ENCODE data around the gene MSRB1. TPM values are rescaled to one million over a fixed set of nuclear protein-coding genes. Genes with fewer than 3 reads are reported as not detected.
A peak's percentile ranks its signal among the peaks of the same experiment; 100 is the strongest.

MSRB1 gene
- total RNA-seq, 1 donor from 2014 or later: 23.7 TPM

GRCh38 chr16:1942047-1942809 is 771 bp downstream of the MSRB1 start:
- Mint-ChIP-seq H3K27ac (ENCODE audit: unreplicated experiment) (peak overlapping the region; percentile 41), H3K36me3 (ENCODE audit: low read depth, unreplicated experiment) (peaks cover 3% of the 10 kb centered on the region), H3K4me1 (ENCODE audit: low read depth, unreplicated experiment) (peaks cover 10% of the 10 kb centered on the region), H3K27me3 (ENCODE audit: low read depth, unreplicated experiment) (no peaks in the 10 kb centered on the region), H3K9me3 (ENCODE audit: unreplicated experiment) (no peaks in the 10 kb centered on the region), H3K4me3 (ENCODE audit: unreplicated experiment) (peak overlapping the region; percentile 86)
- FAIRE-seq: no peak
- Histone ChIP-seq H3K27me3 (ENCODE audit: insufficient read depth, low read length) (no peaks in the 10 kb centered on the region), H3K4me1 (ENCODE audit: insufficient read depth, low read length) (peaks cover 21% of the 10 kb centered on the region), H3K27ac (ENCODE audit: low read depth, low read length) (peak overlapping the region; percentile 61), H2AFZ (ENCODE audit: low read depth, low read length) (peak overlapping the region; percentile 46), H3K9me3 (ENCODE audit: insufficient read depth, low read depth, low read length) (no peaks in the 10 kb centered on the region), H3K9ac (ENCODE audit: low read length) (peak overlapping the region; percentile 85), H3K36me3 (ENCODE audit: insufficient read depth, low read length) (peaks cover 10% of the 10 kb centered on the region), H4K20me1 (ENCODE audit: insufficient read depth, low read length) (peaks cover 10% of the 10 kb centered on the region), H3K79me2 (ENCODE audit: insufficient read depth, low read length) (peaks cover 16% of the 10 kb centered on the region), H3K4me2 (ENCODE audit: low read length) (peak overlapping the region; percentile 97), H3K4me3 (ENCODE audit: insufficient read depth, low read depth, low read length) (peak overlapping the region; percentile 70)
- DNase-seq (ENCODE audit: low read depth): no peak
- TF ChIP-seq EZH2 (IDR thresholded peaks at IDR 0.05; ENCODE audit: insufficient read depth, low read length): no peak
- no peak for TF ChIP-seq CTCF (IDR thresholded peaks at IDR 0.05; ENCODE audit: insufficient read depth, low read depth, low read length)

GRCh38 chr16:1941162-1942046 is 1.6 kb downstream of the MSRB1 start:
- H3K36me3 ChIP-seq (ENCODE audit: insufficient read depth, low read length): peaks cover 10% of the 10 kb centered on the region
- H2AFZ ChIP-seq (ENCODE audit: low read depth, low read length): no peak overlapping the region
- no peaks in the 10 kb centered on the region for H3K27me3 Mint-ChIP-seq (ENCODE audit: low read depth, unreplicated experiment)
- FAIRE-seq (no peak), DNase-seq (ENCODE audit: low read depth) (peak; percentile 94)
- peak overlapping the region; percentile 58 for H3K27ac Mint-ChIP-seq (ENCODE audit: unreplicated experiment)
- H3K4me2 ChIP-seq (ENCODE audit: low read length): peak overlapping the region; percentile 97
- H3K4me1 ChIP-seq (ENCODE audit: insufficient read depth, low read length): peaks cover 21% of the 10 kb centered on the region
- H3K27me3 ChIP-seq (ENCODE audit: insufficient read depth, low read length): no peaks in the 10 kb centered on the region
- H3K4me1 Mint-ChIP-seq (ENCODE audit: low read depth, unreplicated experiment): peaks cover 10% of the 10 kb centered on the region
- H3K9ac ChIP-seq (ENCODE audit: low read length): peak overlapping the region; percentile 85
- peaks cover 5% of the 10 kb centered on the region for H3K36me3 Mint-ChIP-seq (ENCODE audit: low read depth, unreplicated experiment)
- peaks cover 16% of the 10 kb centered on the region for H3K79me2 ChIP-seq (ENCODE audit: insufficient read depth, low read length)
- H3K9me3 Mint-ChIP-seq (ENCODE audit: unreplicated experiment): no peaks in the 10 kb centered on the region
- H3K9me3 ChIP-seq (ENCODE audit: insufficient read depth, low read depth, low read length): no peaks in the 10 kb centered on the region
- H4K20me1 ChIP-seq (ENCODE audit: insufficient read depth, low read length): peaks cover 10% of the 10 kb centered on the region
- peak overlapping the region; percentile 81 for H3K27ac ChIP-seq (ENCODE audit: low read depth, low read length)
- TF ChIP-seq CTCF (IDR thresholded peaks at IDR 0.05; ENCODE audit: insufficient read depth, low read depth, low read length) (peak; percentile 54), EZH2 (IDR thresholded peaks at IDR 0.05; ENCODE audit: insufficient read depth, low read length) (no peak)
- peak overlapping the region; percentile 86 for H3K4me3 Mint-ChIP-seq (ENCODE audit: unreplicated experiment)
- peak overlapping the region; percentile 70 for H3K4me3 ChIP-seq (ENCODE audit: insufficient read depth, low read depth, low read length)

Measured in astrocyte (in vitro differentiated cells and primary cell).